ENCODE results near the gene UMAD1.

UMAD1 gene

DNA sequence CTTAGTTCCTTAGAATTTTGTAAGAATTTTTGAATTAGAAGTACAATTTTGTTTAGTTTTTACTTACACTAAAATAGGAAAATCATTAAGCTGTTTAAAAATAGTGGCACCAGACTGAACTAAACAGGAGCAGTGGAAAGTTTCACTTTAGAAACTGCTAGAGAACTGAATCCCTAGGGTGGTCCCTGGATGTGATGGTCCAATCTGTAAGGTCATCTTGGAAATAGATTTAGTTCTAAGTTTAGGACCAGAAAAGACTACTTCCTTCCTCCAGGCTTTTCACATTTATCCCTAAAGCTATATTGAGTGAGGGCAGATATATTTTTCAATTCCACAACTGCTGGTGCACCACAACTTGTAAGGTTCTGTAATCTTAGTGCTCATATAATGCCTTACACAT is 58.8 kb downstream of the UMAD1 start:
- Histone ChIP-seq H3K36me3 (no peaks in the 10 kb centered on the region), H3K9me3 (no peaks in the 10 kb centered on the region), H3K27ac (peak overlapping the region; percentile 26 to 69), H3K27me3 (no peaks in the 10 kb centered on the region), H3K4me1 (peaks cover 0 to 65% (median 33%) of the 10 kb centered on the region in 4 donors), H3K4me3 (peak overlapping the region; percentile 13 to 21)
- no peak for DNase-seq
- TF ChIP-seq CTCF (IDR thresholded peaks at IDR 0.05) = no peak
- intact Hi-C loops (cut with DNase I; ENCODE audit: low total_unique reads) = no loop called here

DNA sequence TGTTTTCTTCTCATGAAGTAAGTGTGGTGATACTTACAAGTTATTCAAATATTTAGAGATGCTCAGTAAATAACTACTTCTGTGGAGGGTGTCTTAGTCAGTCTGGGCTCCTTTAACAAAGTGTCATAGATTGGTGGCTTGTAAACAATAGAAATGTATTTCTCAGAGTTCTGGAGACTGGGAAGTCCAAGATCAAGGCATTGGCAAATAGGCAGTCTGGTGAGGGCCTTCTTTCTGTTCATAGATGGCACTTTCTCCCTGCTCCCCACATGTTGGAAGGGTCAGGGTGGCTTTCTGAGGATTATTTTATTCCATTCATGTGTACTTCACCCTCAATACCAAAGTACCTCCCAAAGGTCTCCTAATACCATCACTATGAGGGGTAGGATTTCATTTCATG is 59.4 kb downstream of the UMAD1 start:
- H3K4me1 ChIP-seq = peaks cover 0 to 59% (median 32%) of the 10 kb centered on the region in 4 donors
- H3K36me3 ChIP-seq = no peaks in the 10 kb centered on the region
- H3K9me3 ChIP-seq = no peaks in the 10 kb centered on the region
- intact Hi-C loops (cut with DNase I; ENCODE audit: low total_unique reads) = no loop called here
- no peaks in the 10 kb centered on the region for H3K27me3 ChIP-seq
- H3K27ac ChIP-seq = peak overlapping the region; percentile 26 to 69
- no peak for DNase-seq
- TF ChIP-seq CTCF (IDR thresholded peaks at IDR 0.05) = no peak
- peak overlapping the region in 1 of 2 donors; percentile 21 for H3K4me3 ChIP-seq

- Histone ChIP-seq H3K27me3 (no peaks in the 10 kb centered on the region), H3K4me1 (peaks cover 0 to 54% (median 28%) of the 10 kb centered on the region in 4 donors), H3K9me3 (no peaks in the 10 kb centered on the region), H3K27ac (no peak overlapping the region), H3K4me3 (no peak overlapping the region), H3K36me3 (no peaks in the 10 kb centered on the region)
- intact Hi-C loops (cut with DNase I; ENCODE audit: low total_unique reads) = no loop called here
- no peak for TF ChIP-seq CTCF (IDR thresholded peaks at IDR 0.05)
- DNase-seq = no peak
These were observed 61.0 kb downstream of the UMAD1 start for GRCh38 chr7:7701527-7701926.

GRCh38 chr7:7702826-7703225 is 62.3 kb downstream of the UMAD1 start:
- peaks cover 0 to 54% (median 18%) of the 10 kb centered on the region in 4 donors for H3K4me1 ChIP-seq
- H3K27me3 ChIP-seq = no peaks in the 10 kb centered on the region
- no peak for DNase-seq
- no peak overlapping the region for H3K4me3 ChIP-seq
- H3K27ac ChIP-seq = no peak overlapping the region
- H3K9me3 ChIP-seq = no peaks in the 10 kb centered on the region
- H3K36me3 ChIP-seq = no peaks in the 10 kb centered on the region
- no peak for TF ChIP-seq CTCF (IDR thresholded peaks at IDR 0.05)
- intact Hi-C loops (cut with DNase I; ENCODE audit: low total_unique reads) = loop anchor here (2.0 kb wide), 1 partner anchor 68 kb away; no protein-coding TSS in a partner anchor

GRCh38 chr7:7703427-7703826 is 62.9 kb downstream of the UMAD1 start:
- no peak overlapping the region for H3K4me3 ChIP-seq
- H3K9me3 ChIP-seq = no peaks in the 10 kb centered on the region
- TF ChIP-seq CTCF (IDR thresholded peaks at IDR 0.05) = no peak
- H3K4me1 ChIP-seq = peaks cover 0 to 54% (median 13%) of the 10 kb centered on the region in 4 donors
- H3K27ac ChIP-seq = no peak overlapping the region
- H3K36me3 ChIP-seq = no peaks in the 10 kb centered on the region
- intact Hi-C loops (cut with DNase I; ENCODE audit: low total_unique reads) = loop anchor here (2.0 kb wide), 1 partner anchor 69 kb away; no protein-coding TSS in a partner anchor
- H3K27me3 ChIP-seq = no peaks in the 10 kb centered on the region
- DNase-seq = no peak

- intact Hi-C loops (cut with DNase I; ENCODE audit: low total_unique reads) = no loop called here
- no peak for DNase-seq
These were observed 64.3 kb downstream of the UMAD1 start for GRCh38 chr7:7704867-7705266.

More at GRCh38 chr7:7704867-7705266, 64.3 kb downstream of the UMAD1 start:
- Histone ChIP-seq H3K27me3 (no peaks in the 10 kb centered on the region), H3K27ac (no peak overlapping the region), H3K4me3 (no peak overlapping the region), H3K4me1 (peaks cover 0 to 39% (median 5%) of the 10 kb centered on the region in 4 donors), H3K36me3 (no peaks in the 10 kb centered on the region), H3K9me3 (no peaks in the 10 kb centered on the region)
- TF ChIP-seq CTCF (IDR thresholded peaks at IDR 0.05) = no peak
